Kidney epithelial cell (primary cell): ENCODE results near the gene MSANTD4. TPM values are rescaled to one million over a fixed set of nuclear protein-coding genes. Genes with fewer than 3 reads are reported as not detected.

Experiments
- DNase-seq: peaks from one replicate; pipeline ENCODE4 v3.0.0-alpha.2; 2010; ENCODE audit warnings: low read depth
- H3K27me3 ChIP-seq: 2 replicates; pipeline ENCODE4 v1.6.0; 2011; ENCODE audit warnings: low read length; ENCODE audit not compliant: control insufficient read depth, insufficient read depth
- H3K36me3 ChIP-seq: 2 replicates; pipeline ENCODE4 v1.5.1; 2011; ENCODE audit warnings: low read length; ENCODE audit not compliant: control insufficient read depth, insufficient read depth
- H3K4me3 ChIP-seq: 2 replicates; pipeline ENCODE4 v1.5.1; 2011; ENCODE audit warnings: low read depth, mild to moderate bottlenecking, control low read depth, low read length
- CTCF ChIP-seq: IDR thresholded peaks from 2 replicates; pipeline ENCODE4 v1.5.1; 2011; ENCODE audit warnings: mild to moderate bottlenecking, moderate library complexity, low read length, control low read depth, inconsistent platforms; ENCODE audit not compliant: insufficient read depth, poor library complexity, severe bottlenecking
- total RNA-seq: library from RNA; depleted of rRNA; stranded (reverse); fragments of >200 nt; gene quantifications from 2 replicates; pipeline ENCODE4 v1.2.3, GENCODE V29; 2015

MSANTD4 gene
- total RNA-seq, 1 donor from 2014 or later, result 33.8 TPM

GRCh38 chr11:105979997-105980703, 41.9 kb downstream of the MSANTD4 start:
- TF ChIP-seq CTCF, result no peak
- no peaks in the 10 kb centered on the region for H3K36me3 ChIP-seq
- no peak overlapping the region for H3K4me3 ChIP-seq
- no peaks in the 10 kb centered on the region for H3K27me3 ChIP-seq
- no peak for DNase-seq

- Histone ChIP-seq H3K4me3 (no peak overlapping the region), H3K27me3 (no peaks in the 10 kb centered on the region), H3K36me3 (no peaks in the 10 kb centered on the region)
- TF ChIP-seq CTCF, result no peak
- no peak for DNase-seq
These were observed 46.9 kb downstream of the MSANTD4 start for GRCh38 chr11:105975128-105975527.

GRCh38 chr11:105969756-105970155, 52.3 kb downstream of the MSANTD4 start:
- DNase-seq, result no peak
- no peaks in the 10 kb centered on the region for H3K27me3 ChIP-seq
- no peaks in the 10 kb centered on the region for H3K36me3 ChIP-seq
- no peak overlapping the region for H3K4me3 ChIP-seq
- TF ChIP-seq CTCF, result no peak

- Histone ChIP-seq H3K36me3 (no peaks in the 10 kb centered on the region), H3K27me3 (no peaks in the 10 kb centered on the region), H3K4me3 (no peak overlapping the region)
- DNase-seq, result peak; percentile 52
- TF ChIP-seq CTCF, result no peak
These were observed 53.9 kb downstream of the MSANTD4 start for GRCh38 chr11:105968021-105968697.

DNA sequence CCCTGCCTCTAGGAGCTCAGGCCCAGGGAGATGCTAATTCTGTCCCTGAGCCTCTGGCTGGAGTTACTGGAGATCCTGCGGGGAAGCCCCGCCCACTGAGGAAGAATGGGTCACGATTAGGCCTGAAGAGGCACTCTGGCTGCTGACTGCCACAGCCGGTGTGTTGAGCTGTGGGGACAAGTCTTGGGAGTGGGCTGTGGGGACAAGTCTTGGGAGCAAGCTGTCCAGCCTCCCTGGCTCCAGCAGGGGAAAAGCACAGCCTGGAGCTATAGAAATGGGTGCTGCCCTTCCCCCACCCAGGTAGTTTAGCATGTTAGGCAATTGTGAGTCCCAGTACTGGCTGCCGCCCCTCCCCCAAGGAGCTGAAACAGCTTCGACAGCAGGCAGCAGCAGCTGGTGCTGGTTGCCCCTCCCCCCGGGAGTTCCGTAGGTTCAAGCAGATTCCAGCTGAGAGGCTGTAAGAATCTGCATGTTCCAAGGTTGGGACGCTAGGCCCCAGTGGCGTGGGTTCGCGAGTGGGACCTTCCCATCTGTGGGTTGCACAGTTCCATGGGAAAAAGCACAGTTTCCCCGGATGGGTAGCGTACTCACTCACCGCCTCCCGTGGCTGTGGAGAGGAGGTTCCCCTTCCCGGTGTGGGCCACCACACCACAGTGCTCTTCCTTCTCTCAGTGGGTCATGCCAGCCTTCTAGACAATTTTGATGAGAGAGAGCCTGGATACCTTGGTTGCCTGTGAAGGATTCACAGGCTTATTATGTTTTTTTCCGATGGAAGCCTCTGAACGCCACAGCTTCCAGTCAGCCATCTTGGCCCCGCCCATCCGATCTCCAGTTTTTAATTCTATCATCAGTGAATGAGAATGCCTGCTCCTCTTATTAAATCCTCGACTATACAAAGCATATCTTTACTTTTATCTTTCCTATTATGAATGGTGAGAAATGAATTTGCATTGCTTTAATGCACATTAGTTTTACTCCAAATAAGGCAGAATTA, 61.5 kb downstream of the MSANTD4 start:
- TF ChIP-seq CTCF, result no peak
- Histone ChIP-seq H3K4me3 (no peak overlapping the region), H3K27me3 (no peaks in the 10 kb centered on the region), H3K36me3 (no peaks in the 10 kb centered on the region)
- no peak for DNase-seq

Other genes starting within 250 kb of the MSANTD4 start
- gene KBTBD3, start 55.1 kb upstream of the MSANTD4 start, total RNA-seq, result 1.6 and 3.6 TPM in 2 replicates
- 57.7 and 62.9 TPM in 2 replicates for gene AASDHPPT, start 55.4 kb upstream of the MSANTD4 start, total RNA-seq